Activated T-cell treated with anti-CD3 and anti-CD28 coated beads for 1 hour (primary cell): ENCODE data around the gene PSMB2.
"Not testable (repeated sequence)": the region's sequence is repeated elsewhere in the genome, so short reads cannot be mapped to it uniquely, and the experiment has no call there.

ENCODE experiments used
- DNase-seq: peaks from one replicate; pipeline ENCODE4 v3.0.0-alpha.2; 2020; ENCODE audit warnings: low read depth

The PSMB2 gene

DNA sequence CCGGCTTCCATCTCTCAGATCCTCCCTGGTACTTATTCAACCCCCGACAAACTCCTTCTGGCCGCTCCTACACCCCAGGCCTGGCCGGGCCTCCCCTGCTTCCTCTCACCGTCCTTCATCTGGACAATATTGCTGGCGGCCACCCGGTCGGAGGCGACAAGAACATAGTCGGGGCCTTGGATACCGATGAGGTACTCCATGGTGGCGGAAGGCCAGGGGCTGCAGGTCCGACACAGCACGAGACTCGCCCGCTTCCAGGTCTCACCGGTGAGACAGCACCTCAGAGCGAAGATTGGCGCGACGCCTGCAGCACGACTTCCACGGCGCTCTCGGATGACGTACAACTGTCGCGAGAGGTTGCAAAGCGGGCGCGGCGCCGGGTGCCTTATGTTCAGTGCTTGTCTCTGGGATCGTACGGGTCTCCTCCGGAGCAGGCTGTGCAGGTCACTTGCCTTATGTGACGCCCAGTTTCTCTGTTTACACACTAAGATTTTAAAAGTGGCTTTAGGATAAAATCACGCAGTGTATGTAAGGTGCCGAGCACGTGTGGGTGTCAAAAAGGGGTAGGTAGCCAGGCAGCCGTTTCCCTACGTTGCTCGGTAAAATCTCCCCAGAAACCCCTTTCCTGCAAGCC, at the start of gene PSMB2:
Gene PSMB2, minus strand, starts transcription at position 294 of the 634 bp plus-strand sequence. Its CDS starts 94 bp downstream, at position 200.
- peak; percentile 95 for DNase-seq

- no peak for DNase-seq
Observed at GRCh38 chr1:35691080-35691479, 49.8 kb upstream of the PSMB2 start.

- DNase-seq, result not testable (repeated sequence)
Observed at GRCh38 chr1:35690103-35690502, 48.8 kb upstream of the PSMB2 start.

DNA sequence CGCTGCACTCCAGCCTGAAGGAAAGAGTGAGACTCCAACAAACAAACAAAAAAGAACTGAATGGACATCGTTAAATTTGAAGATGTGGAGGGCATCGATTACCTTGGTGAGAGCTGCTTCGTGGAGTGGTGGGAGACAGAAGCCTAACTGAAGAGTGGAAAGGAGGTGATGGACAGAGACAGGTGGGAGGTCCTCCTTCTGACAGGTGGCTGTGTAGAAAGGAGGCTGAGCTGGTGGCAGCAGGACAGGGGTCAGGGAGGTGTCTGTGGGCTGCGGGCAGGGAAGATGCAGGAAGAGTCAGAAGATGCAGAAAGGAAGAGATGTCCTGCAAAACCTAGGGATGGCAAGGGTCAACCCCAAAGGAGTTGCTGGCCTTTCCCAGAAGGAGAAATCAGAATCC, 46.8 kb upstream of the PSMB2 start:
- DNase-seq, result no peak

- no peak for DNase-seq
Observed at GRCh38 chr1:35683012-35683411, 41.7 kb upstream of the PSMB2 start.

DNA sequence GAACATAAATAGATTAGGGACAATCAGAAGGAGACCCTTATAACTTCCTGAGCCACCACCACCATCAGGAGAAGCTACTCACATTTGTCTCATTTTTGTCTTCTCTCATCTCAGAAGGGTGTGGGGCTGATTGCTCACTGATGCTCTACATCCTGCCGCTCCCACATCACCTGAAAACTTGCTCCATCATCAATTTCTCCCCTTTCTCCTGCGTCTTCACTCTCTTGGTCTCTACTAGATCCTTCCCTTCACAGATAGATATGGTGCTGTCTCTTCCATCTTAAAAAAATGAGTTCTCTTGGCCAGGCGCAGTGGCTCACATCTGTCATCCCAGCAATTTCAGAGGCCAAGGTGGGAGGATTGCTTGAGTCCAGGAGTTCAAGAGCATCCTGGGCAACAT, 38.9 kb upstream of the PSMB2 start:
- no peak for DNase-seq

DNA sequence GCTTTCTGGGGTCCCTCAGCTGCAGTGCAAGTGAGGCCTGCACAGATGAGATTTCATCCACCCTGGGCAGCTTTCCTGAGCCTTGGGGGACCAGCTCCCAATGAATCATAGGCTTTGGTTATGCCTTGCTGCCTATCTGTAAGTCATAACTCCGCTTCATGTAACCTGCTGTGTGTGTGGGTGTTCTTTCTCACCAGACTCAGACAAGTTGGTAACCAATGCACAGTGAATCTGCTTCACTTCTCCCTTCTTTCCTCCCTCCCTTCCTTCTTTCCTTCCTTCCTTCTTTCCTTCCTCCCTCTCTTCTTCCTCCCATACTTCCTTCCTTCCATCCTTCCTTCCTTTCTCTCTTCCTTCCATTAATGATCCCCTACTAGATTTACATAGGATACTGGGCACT, 34.4 kb upstream of the PSMB2 start:
- DNase-seq, result no peak

DNA sequence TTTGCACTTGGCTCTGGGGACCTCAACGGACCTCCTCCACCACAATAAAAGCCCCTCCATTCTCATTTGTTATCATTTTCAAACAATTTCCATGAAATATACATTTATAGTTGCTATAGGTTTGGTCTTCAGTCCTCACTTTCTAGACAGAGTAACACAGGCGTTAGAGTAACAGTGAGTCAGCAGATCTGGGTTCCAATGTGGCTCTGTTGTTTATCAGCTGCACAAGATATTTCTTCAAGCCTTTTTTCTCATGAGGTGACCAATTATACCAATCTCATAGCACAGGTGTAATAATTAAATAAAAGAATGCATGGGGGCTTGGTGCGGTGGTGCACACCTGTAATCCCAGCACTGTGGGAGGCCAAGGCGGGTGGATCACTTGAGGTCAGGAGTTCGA, 32.8 kb upstream of the PSMB2 start:
- DNase-seq, result no peak

GRCh38 chr1:35672116-35672515, 30.8 kb upstream of the PSMB2 start:
- no peak for DNase-seq

DNA sequence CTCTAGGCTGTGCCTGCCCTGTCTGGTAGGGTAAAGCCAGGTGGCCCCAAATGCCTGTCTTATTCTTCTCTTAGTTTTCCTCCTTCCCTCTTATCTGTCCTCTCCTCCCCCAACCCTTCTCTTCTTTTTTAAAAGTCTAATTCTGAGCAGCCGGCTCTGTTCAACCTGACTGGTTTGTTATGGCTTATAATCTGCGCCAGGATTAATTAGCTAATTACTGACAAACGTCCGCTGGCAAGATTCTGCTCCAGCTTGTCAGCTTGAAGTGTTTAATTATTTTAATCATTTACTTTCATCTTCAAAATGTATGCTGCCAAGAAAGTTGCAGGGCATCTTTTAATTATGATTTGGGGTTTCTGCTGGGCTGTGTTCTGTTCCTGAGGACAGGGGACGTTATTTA, 27.2 kb upstream of the PSMB2 start:
- DNase-seq, result no peak

GRCh38 chr1:35666916-35667315, 25.6 kb upstream of the PSMB2 start:
- DNase-seq, result no peak

GRCh38 chr1:35666216-35666615, 24.9 kb upstream of the PSMB2 start:
- no peak for DNase-seq

DNA sequence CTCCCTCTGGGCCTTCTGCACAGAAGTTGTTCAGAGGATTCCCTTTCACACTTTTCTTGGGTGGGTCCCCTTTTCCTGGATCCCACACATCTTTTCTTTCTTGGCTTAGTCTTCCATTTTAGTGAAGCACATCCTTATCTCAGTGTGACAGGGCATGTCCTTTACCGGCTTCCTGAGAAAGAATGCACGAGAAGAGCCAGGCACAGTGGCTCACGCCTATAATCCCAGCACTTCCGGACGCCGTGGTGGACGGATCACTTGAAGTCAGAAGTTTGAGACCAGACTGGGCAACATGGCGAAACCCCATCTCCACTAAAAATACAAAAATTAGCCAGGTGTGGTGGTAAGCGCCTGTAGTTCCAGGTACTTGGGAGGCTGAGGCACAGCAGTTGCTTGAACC, 22.1 kb upstream of the PSMB2 start:
- no peak for DNase-seq

DNA sequence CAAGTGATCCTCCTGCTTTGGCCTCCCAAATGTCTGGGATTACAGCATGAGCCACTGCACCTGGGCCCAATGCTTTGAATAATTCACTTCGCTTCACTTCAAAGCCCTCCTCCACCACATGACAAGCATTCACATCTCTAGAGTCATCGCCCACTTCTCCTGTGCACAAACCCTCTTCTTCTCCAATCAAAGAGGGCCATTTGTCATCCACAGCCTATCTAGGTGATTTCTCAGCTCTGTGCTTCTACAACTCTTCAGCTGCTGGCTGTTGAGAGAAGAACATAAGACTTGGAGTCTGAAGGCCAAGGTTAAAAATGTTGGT, 20.1 kb upstream of the PSMB2 start:
- no peak for DNase-seq

GRCh38 chr1:35660581-35661473, 19.5 kb upstream of the PSMB2 start:
- DNase-seq, result no peak

DNA sequence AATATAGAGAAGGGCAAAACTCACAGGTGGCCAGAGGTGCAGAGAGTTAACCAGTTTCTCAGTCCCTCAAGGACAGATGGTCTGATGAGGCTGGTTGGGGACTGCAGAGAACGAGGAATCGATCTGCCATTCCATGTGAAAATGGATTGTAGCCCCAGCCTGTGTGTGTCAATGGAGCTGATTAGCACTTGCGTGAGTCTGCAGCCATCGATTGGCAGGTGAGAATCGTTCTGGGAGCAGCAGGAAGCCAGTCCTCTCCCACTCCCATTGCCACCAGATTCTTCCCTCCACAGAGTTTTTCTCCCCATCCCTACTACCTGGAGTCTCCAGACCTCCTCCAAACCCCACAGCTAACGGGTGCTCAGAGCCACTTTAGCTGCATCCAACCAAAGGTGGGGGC, 18.3 kb upstream of the PSMB2 start:
- no peak for DNase-seq

DNA sequence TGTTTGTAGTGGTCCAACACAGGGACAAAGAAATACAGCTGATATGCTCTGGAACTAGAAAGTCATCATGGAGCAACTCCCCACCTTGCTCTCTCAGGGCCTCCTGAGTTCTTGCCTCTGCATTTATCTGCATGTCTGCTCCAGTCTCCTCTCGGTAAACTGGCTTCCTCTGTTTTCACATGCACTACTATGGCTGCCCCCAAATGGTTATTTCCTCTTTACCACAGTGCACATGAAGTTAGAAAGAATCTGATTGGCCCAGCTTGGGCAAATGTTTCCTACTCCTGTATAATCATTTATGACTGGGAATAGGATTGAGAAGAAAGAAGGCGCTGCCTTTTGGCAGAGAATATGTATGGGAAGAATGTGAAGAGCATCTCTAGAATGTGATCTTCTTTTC, 16.5 kb upstream of the PSMB2 start:
- no peak for DNase-seq

DNA sequence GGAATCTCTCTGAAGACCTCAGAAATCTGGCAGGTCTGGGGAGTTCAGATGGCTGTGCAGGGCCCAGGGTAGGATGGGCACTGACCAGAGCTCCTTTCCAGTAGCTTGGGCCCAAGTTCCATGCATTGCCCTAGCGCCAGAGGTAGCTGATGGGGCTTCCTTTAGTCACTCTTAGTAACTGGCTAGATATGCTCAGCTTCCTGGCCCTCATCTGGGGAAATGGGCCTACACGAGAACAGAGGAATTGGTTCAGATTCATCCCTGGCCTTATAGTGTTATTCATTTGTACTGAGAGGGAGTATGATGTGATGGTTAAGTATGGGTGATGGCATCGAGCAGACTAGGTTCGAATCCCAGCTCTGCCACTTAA, 15.5 kb upstream of the PSMB2 start:
- DNase-seq, result no peak

GRCh38 chr1:35656148-35656862, 15.0 kb upstream of the PSMB2 start:
- DNase-seq, result no peak

- DNase-seq, result no peak
Observed at GRCh38 chr1:35655196-35655595, 13.9 kb upstream of the PSMB2 start.

DNA sequence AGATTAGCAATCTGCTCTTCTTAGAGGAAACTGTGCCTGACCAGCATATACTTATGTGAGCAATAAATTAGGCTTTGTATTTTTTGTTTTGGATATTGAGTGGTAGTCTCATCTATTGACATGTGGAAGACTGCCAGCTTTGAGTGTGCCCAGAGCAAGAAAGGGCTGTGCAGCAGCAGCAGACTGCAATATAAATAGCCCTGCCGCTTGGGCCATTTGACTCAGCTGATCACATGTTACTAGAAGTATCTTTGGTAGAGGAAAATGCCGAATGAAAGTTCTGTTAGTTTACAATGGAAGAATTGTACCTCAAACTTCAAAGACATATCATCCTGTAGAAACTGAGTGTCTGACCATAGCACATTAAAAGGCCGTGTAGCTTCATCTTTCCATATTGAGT, 9.1 kb upstream of the PSMB2 start:
- DNase-seq, result no peak

DNA sequence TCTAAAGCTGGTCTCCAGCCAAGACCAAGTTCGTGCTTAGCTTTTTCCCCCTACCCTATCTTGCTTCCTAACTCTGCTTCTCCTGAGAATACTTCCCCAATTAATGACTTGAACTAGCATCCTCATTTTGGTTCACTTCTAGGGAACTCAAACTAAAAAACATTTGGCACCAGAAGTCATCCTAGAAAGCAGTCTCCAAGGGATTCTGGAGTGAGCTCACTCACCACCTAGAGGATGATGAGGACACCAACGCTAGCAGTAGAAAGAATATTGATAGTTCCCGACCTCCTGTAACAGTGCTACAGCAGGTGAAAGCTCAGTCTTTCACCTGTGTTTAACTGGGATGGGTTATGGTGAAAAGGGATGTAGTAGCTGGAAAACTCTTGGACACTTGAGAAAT, 4.7 kb upstream of the PSMB2 start:
- DNase-seq, result no peak

- DNase-seq, result no peak
Observed at GRCh38 chr1:35644204-35644603, 2.9 kb upstream of the PSMB2 start.
